ENCODE results near the gene MS4A18.

- TF ChIP-seq CTCF (IDR thresholded peaks at IDR 0.05): no peak
- TF ChIP-seq POLR2AphosphoS5 (IDR thresholded peaks at IDR 0.05): no peak
These were observed 46.6 kb downstream of the MS4A18 start for GRCh38 chr11:60771146-60771545.

All from prostate gland (tissue), 2 donors.